Keratinocyte (primary cell): ENCODE measurements around the gene GRIK4.

Source experiments
- CTCF ChIP-seq, 3 experiments: IDR thresholded peaks in 1 of 3; conservative IDR thresholded peaks in 1 of 3; optimal IDR thresholded peaks in 1 of 3; 2 replicates in 2 of 3; 3 replicates in 1 of 3; pipeline versions ENCODE3 to v1.5.1; 2011; ENCODE audit warnings: low read length in 3 of 3, mild to moderate bottlenecking in 3 of 3, moderate library complexity in 2 of 3, control low read depth in 1 of 3, inconsistent platforms in 1 of 3; ENCODE audit not compliant: insufficient read depth in 2 of 3; ENCODE audit errors: extremely low read depth in 1 of 3
- EZH2 ChIP-seq: IDR thresholded peaks from one replicate; pipeline ENCODE4 v1.6.1; 2012; ENCODE audit warnings: inconsistent platforms, mild to moderate bottlenecking, low read length, moderate library complexity

GRCh38 chr11:120571476-120571875 lies 59.9 kb downstream of the GRIK4 start:
- TF ChIP-seq CTCF (optimal IDR thresholded peaks at IDR 0.05 in 1 of 3, IDR thresholded peaks at IDR 0.05 in 1 of 3, conservative IDR thresholded peaks at IDR 0.05 in 1 of 3; ENCODE audit: extremely low read depth in 1 of 3, insufficient read depth in 2 of 3, low read length in 3 of 3) (no peak), EZH2 (no peak)
